Fibroblast of pulmonary artery (primary cell): ENCODE results near the gene NRDC.
"Not testable (repeated sequence)": the region's sequence is repeated elsewhere in the genome, so short reads cannot be mapped to it uniquely, and the experiment has no call there.

Source experiments
- DNase-seq: peaks from one replicate; pipeline ENCODE4 v3.0.0-alpha.2; 2010; ENCODE audit warnings: low read depth
- H3K4me3 ChIP-seq: replicated peaks from 2 replicates; pipeline ENCODE4 v1.5.1; 2011; ENCODE audit warnings: low read depth, mild to moderate bottlenecking, control low read depth, low read length, moderate library complexity
- CTCF ChIP-seq: IDR thresholded peaks from 2 replicates; pipeline ENCODE4 v1.5.1; 2011; ENCODE audit warnings: mild to moderate bottlenecking, control low read depth, low read length, inconsistent platforms; ENCODE audit errors: missing control alignments

The NRDC gene

GRCh38 chr1:51829058-51829457, 49.5 kb downstream of the NRDC start:
- no peak for DNase-seq
- no peak overlapping the region for H3K4me3 ChIP-seq
- TF ChIP-seq CTCF, result no peak

GRCh38 chr1:51819810-51820209, 58.7 kb downstream of the NRDC start:
- H3K4me3 ChIP-seq, result no peak overlapping the region
- peak; percentile 8 for DNase-seq
- TF ChIP-seq CTCF, result no peak

- not testable (repeated sequence) for DNase-seq, H3K4me3 ChIP-seq
These were observed 59.5 kb downstream of the NRDC start for GRCh38 chr1:51819021-51819420.

GRCh38 chr1:51818487-51818886, 60.0 kb downstream of the NRDC start:
- no peak overlapping the region for H3K4me3 ChIP-seq
- no peak for TF ChIP-seq CTCF
- DNase-seq, result no peak

GRCh38 chr1:51814513-51814912, 64.0 kb downstream of the NRDC start:
- TF ChIP-seq CTCF, result no peak
- no peak for DNase-seq
- H3K4me3 ChIP-seq, result no peak overlapping the region

- DNase-seq, result no peak
- no peak overlapping the region for H3K4me3 ChIP-seq
- TF ChIP-seq CTCF, result no peak
These were observed 79.2 kb downstream of the NRDC start for GRCh38 chr1:51799372-51799771.

- no peak for TF ChIP-seq CTCF
- H3K4me3 ChIP-seq, result no peak overlapping the region
- no peak for DNase-seq
These were observed 83.7 kb downstream of the NRDC start for GRCh38 chr1:51794868-51795267.

- H3K4me3 ChIP-seq, result no peak overlapping the region
- TF ChIP-seq CTCF, result no peak
- DNase-seq, result no peak
These were observed 84.3 kb downstream of the NRDC start for GRCh38 chr1:51794260-51794659.
